ENCODE measurements around the gene SMCO2.
A peak's percentile ranks its signal among the peaks of the same experiment; 100 is the strongest.

Gene SMCO2

GRCh38 chr12:27429606-27430005, 16.9 kb upstream of the SMCO2 start:
- Histone ChIP-seq H3K27ac (no peak overlapping the region), H3K27me3 (ENCODE audit: insufficient read depth, low read depth, severe bottlenecking) (no peaks in the 10 kb centered on the region), H3K9me3 (ENCODE audit: severe bottlenecking) (peaks cover 3% of the 10 kb centered on the region), H3K4me3 (ENCODE audit: low read depth, low read length) (no peak overlapping the region), H3K36me3 (no peaks in the 10 kb centered on the region)
- no peak for DNase-seq
- no peak for TF ChIP-seq CTCF (IDR thresholded peaks at IDR 0.05; ENCODE audit: low read depth, low read length)

- no peak for TF ChIP-seq CTCF (IDR thresholded peaks at IDR 0.05; ENCODE audit: low read depth, low read length)
- no peak for DNase-seq
- no peaks in the 10 kb centered on the region for H3K27me3 ChIP-seq (ENCODE audit: insufficient read depth, low read depth, severe bottlenecking)
Measured at GRCh38 chr12:27431185-27431584, 15.4 kb upstream of the SMCO2 start.

GRCh38 chr12:27434673-27435565, 11.6 kb upstream of the SMCO2 start:
- H3K4me3 ChIP-seq (ENCODE audit: low read depth, low read length) = no peak overlapping the region
- DNase-seq = no peak
- no peaks in the 10 kb centered on the region for H3K27me3 ChIP-seq (ENCODE audit: insufficient read depth, low read depth, severe bottlenecking)
- peak; percentile 34; the same call in 1 of the 2 replicates for TF ChIP-seq CTCF (IDR thresholded peaks at IDR 0.05; ENCODE audit: low read depth, low read length)
- no peak overlapping the region for H3K27ac ChIP-seq
- no peaks in the 10 kb centered on the region for H3K36me3 ChIP-seq
- H3K9me3 ChIP-seq (ENCODE audit: severe bottlenecking) = peaks cover 3% of the 10 kb centered on the region

More at GRCh38 chr12:27431185-27431584, 15.4 kb upstream of the SMCO2 start:
- peaks cover 3% of the 10 kb centered on the region for H3K9me3 ChIP-seq (ENCODE audit: severe bottlenecking)
- H3K4me3 ChIP-seq (ENCODE audit: low read depth, low read length) = no peak overlapping the region
- H3K36me3 ChIP-seq = no peaks in the 10 kb centered on the region
- no peak overlapping the region for H3K27ac ChIP-seq

- no peak for DNase-seq
- no peaks in the 10 kb centered on the region for H3K36me3 ChIP-seq
- H3K27me3 ChIP-seq (ENCODE audit: insufficient read depth, low read depth, severe bottlenecking) = no peaks in the 10 kb centered on the region
- H3K9me3 ChIP-seq (ENCODE audit: severe bottlenecking) = peaks cover 3% of the 10 kb centered on the region
- H3K4me3 ChIP-seq (ENCODE audit: low read depth, low read length) = no peak overlapping the region
- H3K27ac ChIP-seq = no peak overlapping the region
- no peak for TF ChIP-seq CTCF (IDR thresholded peaks at IDR 0.05; ENCODE audit: low read depth, low read length)
Measured at GRCh38 chr12:27436029-27436428, 10.5 kb upstream of the SMCO2 start.

- no peaks in the 10 kb centered on the region for H3K36me3 ChIP-seq
- TF ChIP-seq CTCF (IDR thresholded peaks at IDR 0.05; ENCODE audit: low read depth, low read length) = no peak
- no peaks in the 10 kb centered on the region for H3K9me3 ChIP-seq (ENCODE audit: severe bottlenecking)
- H3K4me3 ChIP-seq (ENCODE audit: low read depth, low read length) = no peak overlapping the region
- no peaks in the 10 kb centered on the region for H3K27me3 ChIP-seq (ENCODE audit: insufficient read depth, low read depth, severe bottlenecking)
- DNase-seq = no peak
- H3K27ac ChIP-seq = no peak overlapping the region
Measured at GRCh38 chr12:27436768-27437167, 9.8 kb upstream of the SMCO2 start.
